ENCODE measurements around the gene ALK. TPM values are rescaled to one million over a fixed set of nuclear protein-coding genes. Genes with fewer than 3 reads are reported as not detected.

The ALK gene
- total RNA-seq, 2 donors from 2014 or later = 0.13 to 0.46 TPM

GRCh38 chr2:29351248-29351647 is 570.1 kb downstream of the ALK start:
- peaks cover 1% of the 10 kb centered on the region for H3K4me1 Mint-ChIP-seq
- peaks cover 2% of the 10 kb centered on the region for H3K27me3 Mint-ChIP-seq (ENCODE audit: insufficient read depth)
- H3K4me3 Mint-ChIP-seq = no peak overlapping the region
- no peaks in the 10 kb centered on the region for H3K4me1 ChIP-seq (ENCODE audit: control insufficient read depth, insufficient read depth, low read length)
- H3K36me3 ChIP-seq (ENCODE audit: control insufficient read depth, insufficient read depth, low read length) = no peaks in the 10 kb centered on the region
- H3K27me3 ChIP-seq (ENCODE audit: control insufficient read depth, insufficient read depth, low read length, poor library complexity, severe bottlenecking) = no peaks in the 10 kb centered on the region
- 90 to 100% methylated on average over 2 to 5 of the region's 5 CpGs for WGBS, 2 experiments (ENCODE audit: insufficient coverage in 1 of 2, insufficient read length in 1 of 2)
- no peaks in the 10 kb centered on the region for H3K36me3 Mint-ChIP-seq (ENCODE audit: low read depth)
- DNase-seq = no peak
- no peak overlapping the region for H3K27ac Mint-ChIP-seq
- no peak for TF ChIP-seq CTCF (conservative IDR thresholded peaks at IDR 0.05)
- no peak overlapping the region for H3K9ac ChIP-seq (ENCODE audit: extremely low read depth, low read length, poor library complexity, severe bottlenecking)
- H3K4me3 ChIP-seq (ENCODE audit: low read length) = no peak overlapping the region
- H3K9me3 Mint-ChIP-seq = no peaks in the 10 kb centered on the region
- no peaks in the 10 kb centered on the region for H3K9me3 ChIP-seq (ENCODE audit: control insufficient read depth, low read length)
- no peak overlapping the region for H3K27ac ChIP-seq (ENCODE audit: low read depth, low read length)

GRCh38 chr2:29349316-29350030 is 571.9 kb downstream of the ALK start:
- H3K4me3 ChIP-seq (ENCODE audit: low read length) = no peak overlapping the region
- no peak for DNase-seq
- Mint-ChIP-seq H3K4me3 (no peak overlapping the region), H3K27ac (no peak overlapping the region), H3K4me1 (peaks cover 1% of the 10 kb centered on the region), H3K9me3 (no peaks in the 10 kb centered on the region), H3K27me3 (ENCODE audit: insufficient read depth) (peaks cover 2% of the 10 kb centered on the region), H3K36me3 (ENCODE audit: low read depth) (no peaks in the 10 kb centered on the region)
- no peaks in the 10 kb centered on the region for H3K4me1 ChIP-seq (ENCODE audit: control insufficient read depth, insufficient read depth, low read length)
- H3K36me3 ChIP-seq (ENCODE audit: control insufficient read depth, insufficient read depth, low read length) = no peaks in the 10 kb centered on the region
- 80 to 84% methylated on average over 4 to 5 of the region's 5 CpGs for WGBS, 2 experiments (ENCODE audit: insufficient coverage in 1 of 2, insufficient read length in 1 of 2)
- no peak overlapping the region for H3K9ac ChIP-seq (ENCODE audit: extremely low read depth, low read length, poor library complexity, severe bottlenecking)
- TF ChIP-seq CTCF (conservative IDR thresholded peaks at IDR 0.05) = no peak
- H3K27me3 ChIP-seq (ENCODE audit: control insufficient read depth, insufficient read depth, low read length, poor library complexity, severe bottlenecking) = no peaks in the 10 kb centered on the region
- H3K9me3 ChIP-seq (ENCODE audit: control insufficient read depth, low read length) = no peaks in the 10 kb centered on the region
- no peak overlapping the region for H3K27ac ChIP-seq (ENCODE audit: low read depth, low read length)

GRCh38 chr2:29347774-29348461 is 573.5 kb downstream of the ALK start:
- H3K9ac ChIP-seq (ENCODE audit: extremely low read depth, low read length, poor library complexity, severe bottlenecking) = no peak overlapping the region
- H3K27ac ChIP-seq (ENCODE audit: low read depth, low read length) = no peak overlapping the region
- H3K27me3 ChIP-seq (ENCODE audit: control insufficient read depth, insufficient read depth, low read length, poor library complexity, severe bottlenecking) = no peaks in the 10 kb centered on the region
- WGBS, 2 experiments (ENCODE audit: insufficient coverage in 1 of 2, insufficient read length in 1 of 2) = 95 to 100% methylated on average over 3 to 5 of the region's 5 CpGs
- Mint-ChIP-seq H3K36me3 (ENCODE audit: low read depth) (no peaks in the 10 kb centered on the region), H3K27ac (no peak overlapping the region), H3K9me3 (no peaks in the 10 kb centered on the region), H3K27me3 (ENCODE audit: insufficient read depth) (peaks cover 2% of the 10 kb centered on the region), H3K4me3 (no peak overlapping the region), H3K4me1 (peaks cover 1% of the 10 kb centered on the region)
- H3K36me3 ChIP-seq (ENCODE audit: control insufficient read depth, insufficient read depth, low read length) = no peaks in the 10 kb centered on the region
- no peak for DNase-seq
- no peaks in the 10 kb centered on the region for H3K4me1 ChIP-seq (ENCODE audit: control insufficient read depth, insufficient read depth, low read length)
- no peak overlapping the region for H3K4me3 ChIP-seq (ENCODE audit: low read length)
- no peak for TF ChIP-seq CTCF (conservative IDR thresholded peaks at IDR 0.05)
- H3K9me3 ChIP-seq (ENCODE audit: control insufficient read depth, low read length) = no peaks in the 10 kb centered on the region
